H1 (cell line): ENCODE data around the gene DMWD. TPM values are rescaled to one million over a fixed set of nuclear protein-coding genes. Genes with fewer than 3 reads are reported as not detected.

Source experiments
- CTCF ChIA-PET: fragments of 300-600 bp; sonication (Branson Sonifier 250); formaldehyde crosslinking; loops from one replicate; lab custom pipeline; 2021; ENCODE audit not compliant: partially characterized antibody; lab: Charles Lee
- POLR2A ChIA-PET: fragments of 300-600 bp; sonication (Branson Sonifier 250); formaldehyde crosslinking; loops from one replicate; lab custom pipeline; 2021; ENCODE audit warnings: inconsistent platforms; ENCODE audit not compliant: partially characterized antibody; lab: Charles Lee
- DNase-seq, 2 experiments: peaks; one replicate each; pipeline versions ENCODE4 v3.0.0 to v3.0.0-alpha.2; 2010 to 2022; ENCODE audit warnings: low spot score in 2 of 2, low read depth in 1 of 2, mixed read lengths in 1 of 2
- FAIRE-seq: peaks from 2 replicates; lab custom pipeline; 2011; peaks lifted over from hg19 to GRCh38; lab: Jason Lieb, UNC
- H2AFZ ChIP-seq: 2 replicates; pipeline ENCODE4 v1.8.1; 2012; ENCODE audit warnings: low read length, inconsistent platforms
- H2AK5ac ChIP-seq: 2 replicates; pipeline ENCODE4 v1.6.1; 2013; ENCODE audit warnings: low read depth, low read length
- H2BK120ac ChIP-seq: replicated peaks from 2 replicates; pipeline ENCODE3; 2013; ENCODE audit warnings: low read depth, low read length, inconsistent platforms
- H2BK12ac ChIP-seq: 2 replicates; pipeline ENCODE4 v1.6.1; 2013; ENCODE audit warnings: low read depth, low read length
- H2BK15ac ChIP-seq: 2 replicates; pipeline ENCODE4 v1.6.1; 2013; ENCODE audit warnings: low read length
- H2BK20ac ChIP-seq: 2 replicates; pipeline ENCODE4 v1.6.1; 2013; ENCODE audit warnings: low read length
- H2BK5ac ChIP-seq: 2 replicates; pipeline ENCODE4 v1.6.1; 2013; ENCODE audit warnings: low read depth, low read length
- H3K14ac ChIP-seq: 2 replicates; pipeline ENCODE4 v1.6.1; 2013; ENCODE audit warnings: inconsistent platforms; ENCODE audit not compliant: insufficient read length
- H3K18ac ChIP-seq: 2 replicates; pipeline ENCODE4 v1.6.1; 2013; ENCODE audit warnings: low read length; ENCODE audit errors: extremely low read depth
- H3K23ac ChIP-seq: 2 replicates; pipeline ENCODE4 v1.6.1; 2013; ENCODE audit warnings: inconsistent platforms; ENCODE audit not compliant: insufficient read length
- H3K23me2 ChIP-seq: 2 replicates; pipeline ENCODE4 v1.6.1; 2013; ENCODE audit warnings: low read depth, low read length
- H3K27ac ChIP-seq: 2 replicates; pipeline ENCODE4 v1.6.1; 2011; ENCODE audit warnings: low read depth, low read length, inconsistent platforms
- H3K27me3 ChIP-seq, 4 experiments: replicated peaks in 1 of 4; 1 replicate in 1 of 4; 2 replicates in 3 of 4; pipeline versions ENCODE4 v1.6.1 to v1.8.1; 2011 to 2013; ENCODE audit warnings: low read length in 3 of 4, mild to moderate bottlenecking in 3 of 4, inconsistent platforms in 2 of 4, mixed read lengths in 2 of 4, moderate library complexity in 1 of 4; ENCODE audit not compliant: control insufficient read depth in 3 of 4, insufficient read depth in 3 of 4; ENCODE audit errors: extremely low read depth in 1 of 4
- H3K36me3 ChIP-seq, 4 experiments: 2 replicates each; pipeline versions ENCODE4 v1.6.1 to v1.8.1; 2011 to 2013; ENCODE audit warnings: mild to moderate bottlenecking in 4 of 4, low read length in 3 of 4, moderate library complexity in 2 of 4, control low read depth in 1 of 4, inconsistent platforms in 1 of 4; ENCODE audit not compliant: insufficient read depth in 4 of 4, control insufficient read depth in 2 of 4
- H3K4ac ChIP-seq: replicated peaks from 2 replicates; pipeline ENCODE3; 2013; ENCODE audit warnings: low read length, low read depth, mixed read lengths, inconsistent platforms; ENCODE audit not compliant: insufficient read length
- H3K4me1 ChIP-seq, 4 experiments: replicated peaks in 1 of 4; 1 replicate in 1 of 4; 2 replicates in 3 of 4; pipeline versions ENCODE4 v1.6.1 to v1.8.1; 2011 to 2013; ENCODE audit warnings: low read length in 3 of 4, inconsistent platforms in 2 of 4, mixed read lengths in 1 of 4; ENCODE audit not compliant: insufficient read depth in 4 of 4, control insufficient read depth in 3 of 4
- H3K4me2 ChIP-seq, 2 experiments: 2 replicates each; pipeline versions ENCODE4 v1.6.1 to v1.8.1; 2011 to 2013; ENCODE audit warnings: low read depth in 2 of 2, low read length in 2 of 2, control low read depth in 1 of 2, inconsistent platforms in 1 of 2, mild to moderate bottlenecking in 1 of 2; ENCODE audit not compliant: insufficient read depth in 1 of 2
- H3K4me3 ChIP-seq, 4 experiments: fragments of 200-600, 300-600 bp in 1 of 4; sonication (generic), shearing (Covaris generic), sonication (Bioruptor Twin) in 1 of 4; 2 replicates each; pipeline versions ENCODE4 v1.5.1 to v1.8.1; 2011 to 2016; ENCODE audit warnings: low read length in 4 of 4, low read depth in 3 of 4, control low read depth in 2 of 4, inconsistent platforms in 2 of 4, mild to moderate bottlenecking in 2 of 4, mixed read lengths in 1 of 4, moderate library complexity in 1 of 4; ENCODE audit not compliant: insufficient read depth in 2 of 4; ENCODE audit errors: extremely low read depth in 1 of 4
- H3K56ac ChIP-seq: replicated peaks from 2 replicates; pipeline ENCODE3; 2013; ENCODE audit warnings: low read depth, mild to moderate bottlenecking, mixed read lengths, low read length, inconsistent platforms; ENCODE audit not compliant: insufficient read length
- H3K79me1 ChIP-seq: 2 replicates; pipeline ENCODE4 v1.6.1; 2013; ENCODE audit warnings: low read depth, low read length, control low read depth
- H3K79me2 ChIP-seq, 2 experiments: 2 replicates each; pipeline versions ENCODE4 v1.6.1 to v1.8.1; 2012 to 2013; ENCODE audit warnings: low read length in 2 of 2, mild to moderate bottlenecking in 2 of 2, inconsistent platforms in 1 of 2; ENCODE audit not compliant: insufficient read depth in 2 of 2, control insufficient read depth in 1 of 2
- H3K9ac ChIP-seq, 4 experiments: replicated peaks in 1 of 4; 1 replicate in 1 of 4; 2 replicates in 3 of 4; pipeline versions ENCODE4 v1.6.1 to v1.8.1; 2011 to 2013; ENCODE audit warnings: low read depth in 3 of 4, low read length in 3 of 4, control low read depth in 2 of 4, mild to moderate bottlenecking in 2 of 4, moderate library complexity in 2 of 4, inconsistent platforms in 1 of 4; ENCODE audit errors: extremely low read depth in 1 of 4
- H3K9me3 ChIP-seq, 2 experiments: 2 replicates each; pipeline versions ENCODE4 v1.6.1 to v1.8.1; 2012 to 2013; ENCODE audit warnings: mild to moderate bottlenecking in 2 of 2, moderate library complexity in 2 of 2, control low read depth in 1 of 2, inconsistent platforms in 1 of 2, low read depth in 1 of 2, low read length in 1 of 2, mixed read lengths in 1 of 2; ENCODE audit not compliant: insufficient read depth in 2 of 2
- H4K20me1 ChIP-seq, 2 experiments: replicated peaks in 1 of 2; 2 replicates each; pipeline versions ENCODE3 to v1.8.1; 2011 to 2013; ENCODE audit warnings: inconsistent platforms in 2 of 2, low read length in 2 of 2, mild to moderate bottlenecking in 1 of 2; ENCODE audit not compliant: insufficient read depth in 2 of 2, control insufficient read depth in 1 of 2
- H4K5ac ChIP-seq: 2 replicates; pipeline ENCODE4 v1.6.1; 2013; ENCODE audit warnings: low read length, low read depth, mixed read lengths, inconsistent platforms; ENCODE audit not compliant: insufficient read length
- H4K8ac ChIP-seq: 2 replicates; pipeline ENCODE4 v1.8.0; 2013; ENCODE audit warnings: mild to moderate bottlenecking, moderate library complexity, low read length, inconsistent platforms; ENCODE audit not compliant: insufficient read depth; ENCODE audit errors: extremely low read depth
- H4K91ac ChIP-seq: replicated peaks from 2 replicates; pipeline ENCODE3; 2013; ENCODE audit warnings: low read length, mixed read lengths, inconsistent platforms; ENCODE audit not compliant: insufficient read length
- CBX5 ChIP-seq: fragments of 300-800, 300-1000 bp; sonication (generic); IDR thresholded peaks from 2 replicates; pipeline ENCODE4 v1.7.1; 2016; ENCODE audit warnings: antibody characterized with exemption, low read length, low read depth
- CEBPB ChIP-seq: IDR thresholded peaks from 2 replicates; pipeline ENCODE4 v1.6.1; 2012; ENCODE audit warnings: low read depth, low read length
- GABPA ChIP-seq: IDR thresholded peaks from 2 replicates; pipeline ENCODE4 v1.6.1; 2011; ENCODE audit warnings: mild to moderate bottlenecking, low read length, moderate library complexity, borderline replicate concordance; ENCODE audit not compliant: insufficient read depth
- HDAC6 ChIP-seq: IDR thresholded peaks from one replicate; pipeline ENCODE4 v1.7.1; 2012; ENCODE audit warnings: low read depth, mild to moderate bottlenecking, inconsistent platforms, low read length, moderate library complexity
- KDM5A ChIP-seq: fragments of 200-600 bp; IDR thresholded peaks from 2 replicates; pipeline ENCODE4 v1.7.1; 2012; ENCODE audit warnings: mild to moderate bottlenecking, low read length, inconsistent platforms, mixed read lengths
- NANOG ChIP-seq: IDR thresholded peaks from 2 replicates; pipeline ENCODE4 v1.6.1; 2011; ENCODE audit warnings: low read length, low read depth, mild to moderate bottlenecking, inconsistent platforms; ENCODE audit not compliant: insufficient read depth, poor library complexity, severe bottlenecking
- NRF1 ChIP-seq: IDR thresholded peaks from 2 replicates; pipeline ENCODE4 v1.6.1; 2011; ENCODE audit warnings: mild to moderate bottlenecking, low read depth, low read length, improper control_type of control experiment
- PHF8 ChIP-seq: fragments of 200-600 bp; sonication (generic); conservative IDR thresholded peaks from 2 replicates; pipeline ENCODE4 v1.7.1; 2012; ENCODE audit warnings: low read depth, mild to moderate bottlenecking, inconsistent platforms, low read length, moderate library complexity
- SAP30 ChIP-seq: fragments of 300-600 bp; sonication (generic); IDR thresholded peaks from 2 replicates; pipeline ENCODE4 v1.7.1; 2012; ENCODE audit warnings: low read length, moderate library complexity, mild to moderate bottlenecking, inconsistent platforms; ENCODE audit not compliant: insufficient read depth, insufficient replicate concordance
- SIN3A ChIP-seq, 2 experiments: IDR thresholded peaks in 1 of 2; conservative IDR thresholded peaks in 1 of 2; 2 replicates each; pipeline ENCODE4 v1.6.1; 2011 to 2012; ENCODE audit warnings: low read length in 2 of 2, improper control_type of control experiment in 1 of 2, low read depth in 1 of 2, mild to moderate bottlenecking in 1 of 2
- TEAD4 ChIP-seq: IDR thresholded peaks from 2 replicates; pipeline ENCODE4 v1.6.1; 2012; ENCODE audit warnings: low read depth, low read length, inconsistent platforms, mixed read lengths
- WGBS, 2 experiments: shearing (Covaris generic) in 1 of 2; methylation state at CpG; one replicate each; pipeline versions ENCODE4 v1.1.6 to v1.1.7; 2013 to 2015; ENCODE audit warnings: low lambda C conversion rate in 2 of 2, mixed read lengths in 2 of 2, inconsistent platforms in 1 of 2, low coverage in 1 of 2, missing lambda C conversion rate in 1 of 2; ENCODE audit not compliant: insufficient replicate concordance in 2 of 2, insufficient coverage in 1 of 2, insufficient read length in 1 of 2; ENCODE audit errors: extremely low coverage in 1 of 2, missing lambda C conversion rate in 1 of 2; 5-methylcytosine and 5-hydroxymethylcytosine counted together
- polyA plus RNA-seq, 7 experiments: library from polyadenylated mRNA; depleted of rRNA in 3 of 7; stranded (reverse) in 5 of 7; unstranded in 2 of 7; fragments of >200 nt in 5 of 7; fragments of 200-250 nt in 2 of 7; gene quantifications; 1 replicate in 5 of 7; 2 replicates in 1 of 7; 4 replicates in 1 of 7; pipeline versions ENCODE4 v1.2.1 to v1.2.3, GENCODE V29; 2011 to 2013; ENCODE audit warnings: missing spikeins in 2 of 7, mixed read lengths in 2 of 7
- total RNA-seq: library from RNA; stranded (reverse); fragmentation: NEBNext Ultra II Directional; extraction: Animal tissue kit (Norgen Biotek cat#: 25700); gene quantifications from 2 replicates; pipeline ENCODE4 v1.2.1, GENCODE V29; 2021

The DMWD gene
- total and polyA plus RNA-seq, 2 of the 8 experiments (the other 6 are each of a cell fraction or from before 2014, with no cell fraction given): 13.6 to 41.0 TPM

- H3K4ac ChIP-seq: no peak overlapping the region
- no peak overlapping the region for H3K4me2 ChIP-seq
- peaks cover 0 to 4% (median 0%) of the 10 kb centered on the region in 4 experiments; a peak in 3 of 7 replicates for H3K4me1 ChIP-seq
- ChIA-PET POLR2A (interaction anchor here (0.7 to 9.8 kb wide), 7 partner anchors 10 to 36 kb away, joined by 3 to 106 read pairs (median 4); partner anchors contain the start of genes DMPK, DMWD, RSPH6A and SIX5), CTCF (interaction anchor here (0.6 to 9.4 kb wide), 8 partner anchors 9 to 113 kb away, joined by 3 to 107 read pairs (median 4); partner anchors contain the start of gene RSPH6A)
- no peak overlapping the region for H3K27ac ChIP-seq
- H3K79me1 ChIP-seq: no peaks in the 10 kb centered on the region
- H4K5ac ChIP-seq: no peak overlapping the region
- H2AFZ ChIP-seq: no peak overlapping the region
- no peaks in the 10 kb centered on the region; a peak in 1 of 4 replicates for H3K9me3 ChIP-seq
- H2BK20ac ChIP-seq: no peak overlapping the region
- no peak overlapping the region for H3K23ac ChIP-seq
- FAIRE-seq: no peak
- no peak overlapping the region for H3K18ac ChIP-seq
- no peak overlapping the region for H3K56ac ChIP-seq
- H2BK15ac ChIP-seq: 0 out of 2 replicates have a peak overlapping the region, but pooled peaks have one; percentile 72
- no peaks in the 10 kb centered on the region for H3K36me3 ChIP-seq
- no peaks in the 10 kb centered on the region; the same call in 1 of the 2 replicates for H3K23me2 ChIP-seq
- no peak overlapping the region for H3K4me3 ChIP-seq
- no peak overlapping the region for H2BK120ac ChIP-seq
- no peak overlapping the region for H4K91ac ChIP-seq
- H2BK5ac ChIP-seq: no peak overlapping the region
- no peak overlapping the region for H2AK5ac ChIP-seq
- no peak overlapping the region for H3K9ac ChIP-seq
- 0 out of 2 replicates have a peak overlapping the region, but pooled peaks have one; percentile 60 for H2BK12ac ChIP-seq
- no peak for DNase-seq
- H4K20me1 ChIP-seq: no peaks in the 10 kb centered on the region
- peaks cover 0 to 2% (median 0%) of the 10 kb centered on the region in 4 experiments; a peak in 3 of 7 replicates for H3K27me3 ChIP-seq
- peak overlapping the region; percentile 9; the same call in 1 of the 2 replicates for H4K8ac ChIP-seq
- H3K14ac ChIP-seq: no peak overlapping the region
- WGBS, 2 experiments: 91% methylated on average over 45 of the region's 57 CpGs; no CpG with 5 or more reads in 1 of the 2 experiments
- no peaks in the 10 kb centered on the region for H3K79me2 ChIP-seq
- TF ChIP-seq HDAC6 (no peak), NANOG (no peak), NRF1 (no peak), SAP30 (no peak), GABPA (no peak), KDM5A (no peak), CEBPB (no peak), TEAD4 (no peak), CBX5 (no peak), PHF8 (no peak), SIN3A (conservative IDR thresholded peaks at IDR 0.05 in 1 of 2, IDR thresholded peaks at IDR 0.05 in 1 of 2; ENCODE audit: low read depth in 1 of 2, low read length in 2 of 2) (no peak)
Observed at GRCh38 chr19:45804140-45804958, 11.7 kb upstream of the DMWD start.
